Measurements from ENCODE around the gene IGFBP1. TPM values are rescaled to one million over a fixed set of nuclear protein-coding genes. Genes with fewer than 3 reads are reported as not detected.

IGFBP1 gene
- total and polyA plus RNA-seq, 8 donors, result 0.10 to 0.31 TPM; not detected in 6

DNA sequence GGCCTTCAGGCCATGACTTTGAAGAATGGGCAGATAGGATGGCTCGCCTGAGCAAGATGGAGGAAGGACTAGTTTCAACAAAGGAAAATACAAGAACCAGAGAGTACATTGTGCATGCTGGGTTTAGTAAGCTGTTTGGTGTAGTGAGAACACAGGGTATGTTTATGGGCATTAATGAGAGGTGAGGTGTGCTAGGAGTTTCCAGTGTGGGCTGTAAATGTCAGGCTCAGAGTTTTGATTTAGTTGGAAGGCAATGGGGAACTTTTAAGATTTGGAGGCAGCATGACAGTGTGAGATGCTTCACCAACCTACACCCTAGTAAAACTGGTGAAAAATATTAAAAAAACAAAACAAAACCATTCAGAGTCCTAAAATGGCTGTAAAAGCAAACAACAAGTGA lies 13.3 kb downstream of the IGFBP1 start:
- H3K4me3 ChIP-seq, result no peak overlapping the region
- no peaks in the 10 kb centered on the region for H3K27me3 ChIP-seq
- intact Hi-C loops (cut with DNase I), result no loop called here
- H3K36me3 ChIP-seq, result no peaks in the 10 kb centered on the region
- H3K27ac ChIP-seq, result no peak overlapping the region
- TF ChIP-seq, protein P1, sequence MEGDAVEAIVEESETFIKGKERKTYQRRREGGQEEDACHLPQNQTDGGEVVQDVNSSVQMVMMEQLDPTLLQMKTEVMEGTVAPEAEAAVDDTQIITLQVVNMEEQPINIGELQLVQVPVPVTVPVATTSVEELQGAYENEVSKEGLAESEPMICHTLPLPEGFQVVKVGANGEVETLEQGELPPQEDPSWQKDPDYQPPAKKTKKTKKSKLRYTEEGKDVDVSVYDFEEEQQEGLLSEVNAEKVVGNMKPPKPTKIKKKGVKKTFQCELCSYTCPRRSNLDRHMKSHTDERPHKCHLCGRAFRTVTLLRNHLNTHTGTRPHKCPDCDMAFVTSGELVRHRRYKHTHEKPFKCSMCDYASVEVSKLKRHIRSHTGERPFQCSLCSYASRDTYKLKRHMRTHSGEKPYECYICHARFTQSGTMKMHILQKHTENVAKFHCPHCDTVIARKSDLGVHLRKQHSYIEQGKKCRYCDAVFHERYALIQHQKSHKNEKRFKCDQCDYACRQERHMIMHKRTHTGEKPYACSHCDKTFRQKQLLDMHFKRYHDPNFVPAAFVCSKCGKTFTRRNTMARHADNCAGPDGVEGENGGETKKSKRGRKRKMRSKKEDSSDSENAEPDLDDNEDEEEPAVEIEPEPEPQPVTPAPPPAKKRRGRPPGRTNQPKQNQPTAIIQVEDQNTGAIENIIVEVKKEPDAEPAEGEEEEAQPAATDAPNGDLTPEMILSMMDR (IDR thresholded peaks at IDR 0.05), result no peak
- DNase-seq, result no peak
- H3K9me3 ChIP-seq, result peaks cover 0 to 3% of the 10 kb centered on the region in 2 donors
- ATAC-seq, result no peak
- no peaks in the 10 kb centered on the region for H3K4me1 ChIP-seq

DNA sequence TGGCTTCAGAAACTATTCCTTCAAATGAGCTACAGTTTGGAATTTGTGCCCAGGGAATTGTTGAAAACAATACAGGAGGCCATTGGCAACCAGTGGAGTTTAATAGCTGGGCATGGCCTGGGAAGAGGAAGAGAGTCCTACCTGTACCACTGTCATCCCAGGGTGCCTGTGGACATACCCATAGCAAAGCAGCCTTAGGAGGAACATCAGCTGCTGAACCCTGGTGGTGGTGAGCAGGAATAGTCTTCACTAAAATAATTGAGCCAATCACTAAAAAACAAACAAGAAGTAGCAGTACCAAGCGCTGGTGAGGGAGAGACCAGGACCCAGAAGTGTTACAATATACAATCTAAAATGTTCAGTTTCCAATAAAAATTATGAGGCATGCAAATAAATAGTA lies 14.5 kb downstream of the IGFBP1 start:
- ATAC-seq (no peak), DNase-seq (no peak)
- H3K4me1 ChIP-seq, result no peaks in the 10 kb centered on the region
- H3K4me3 ChIP-seq, result no peak overlapping the region
- intact Hi-C loops (cut with DNase I), result no loop called here
- TF ChIP-seq, protein P1 (IDR thresholded peaks at IDR 0.05), result no peak
- H3K27me3 ChIP-seq, result no peaks in the 10 kb centered on the region
- no peaks in the 10 kb centered on the region for H3K36me3 ChIP-seq
- no peak overlapping the region for H3K27ac ChIP-seq
- H3K9me3 ChIP-seq, result peaks cover 0 to 3% of the 10 kb centered on the region in 2 donors

DNA sequence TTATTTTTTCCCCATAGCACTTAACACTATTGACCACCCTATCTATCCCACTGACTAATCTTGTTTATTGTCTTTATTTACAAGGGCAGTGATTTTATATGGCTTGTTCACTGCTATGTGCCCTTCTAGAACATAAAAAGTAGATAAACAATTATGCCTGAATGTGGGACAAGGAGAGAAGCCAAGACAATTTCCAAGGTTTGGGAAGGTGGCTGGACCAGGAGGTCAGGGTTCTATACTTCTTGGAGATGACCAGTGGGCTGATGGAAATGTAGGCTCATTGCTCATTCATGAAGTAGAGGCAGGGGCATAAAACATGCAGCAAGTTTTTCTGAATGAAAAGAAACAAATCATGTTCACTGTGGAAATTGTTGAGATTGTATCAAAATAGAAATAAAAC lies 21.3 kb downstream of the IGFBP1 start:
- no peak overlapping the region for H3K4me3 ChIP-seq
- H3K4me1 ChIP-seq, result no peaks in the 10 kb centered on the region
- no peaks in the 10 kb centered on the region for H3K27me3 ChIP-seq
- H3K27ac ChIP-seq, result no peak overlapping the region
- TF ChIP-seq, protein P1 (IDR thresholded peaks at IDR 0.05), result no peak
- DNase-seq, result no peak
- ATAC-seq, result no peak
- intact Hi-C loops (cut with DNase I), result no loop called here
- H3K36me3 ChIP-seq, result no peaks in the 10 kb centered on the region
- no peaks in the 10 kb centered on the region for H3K9me3 ChIP-seq

DNA sequence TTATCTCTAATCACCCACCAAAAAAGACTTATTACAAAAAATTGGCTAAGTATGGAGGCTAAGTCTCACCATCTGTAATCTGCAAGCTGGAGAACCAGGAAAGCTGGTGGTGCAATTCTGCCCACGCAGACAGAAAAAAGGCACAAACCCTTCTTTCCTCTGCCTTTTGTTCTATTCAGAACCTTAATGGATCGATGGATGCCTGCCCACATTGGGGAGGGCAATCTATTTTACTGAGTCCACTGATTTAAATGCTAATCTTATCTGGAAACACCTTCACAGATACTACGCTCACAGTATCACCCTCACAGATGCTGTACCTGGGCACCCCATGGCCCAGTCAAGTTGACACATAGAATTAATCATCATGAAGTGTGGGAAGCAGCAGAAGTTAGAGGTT lies 22.6 kb downstream of the IGFBP1 start:
- Histone ChIP-seq H3K4me3 (no peak overlapping the region), H3K36me3 (no peaks in the 10 kb centered on the region), H3K4me1 (no peaks in the 10 kb centered on the region), H3K27ac (no peak overlapping the region), H3K27me3 (peaks cover 0 to 2% of the 10 kb centered on the region in 2 donors), H3K9me3 (no peaks in the 10 kb centered on the region)
- intact Hi-C loops (cut with DNase I), result loop anchor here in 1 of 2 donors (10.0 kb wide), 2 partner anchors 1174 to 1264 kb away; no protein-coding TSS in a partner anchor
- DNase-seq, result no peak
- ATAC-seq, result no peak
- TF ChIP-seq, protein P1 (IDR thresholded peaks at IDR 0.05), result no peak

DNA sequence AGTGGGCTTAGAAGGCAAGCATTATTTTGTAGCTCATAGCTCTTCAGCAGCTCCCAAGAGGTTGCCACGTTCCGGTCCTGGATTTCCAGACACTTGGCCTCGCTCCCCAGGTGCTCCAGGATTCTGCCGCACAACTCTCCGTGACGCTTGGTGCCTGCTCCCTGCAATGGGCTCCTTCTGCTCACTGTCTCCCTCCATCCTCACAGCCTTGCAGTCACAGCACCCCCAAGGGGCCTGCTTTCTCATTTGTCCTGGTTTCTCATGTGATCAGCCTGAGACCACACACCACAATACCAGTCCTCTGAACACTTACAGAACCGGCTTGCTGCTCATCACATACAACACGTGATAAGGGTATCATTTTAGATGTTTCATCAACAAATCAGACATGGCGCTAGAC lies 23.0 kb downstream of the IGFBP1 start:
- no peaks in the 10 kb centered on the region for H3K4me1 ChIP-seq
- no peak overlapping the region for H3K4me3 ChIP-seq
- DNase-seq, result no peak
- TF ChIP-seq, protein P1 (IDR thresholded peaks at IDR 0.05), result no peak
- intact Hi-C loops (cut with DNase I), result loop anchor here in 1 of 2 donors (10.0 kb wide), 2 partner anchors 1173 to 1263 kb away; no protein-coding TSS in a partner anchor
- ATAC-seq, result no peak
- no peak overlapping the region for H3K27ac ChIP-seq
- no peaks in the 10 kb centered on the region for H3K36me3 ChIP-seq
- no peaks in the 10 kb centered on the region for H3K9me3 ChIP-seq
- H3K27me3 ChIP-seq, result peaks cover 0 to 7% of the 10 kb centered on the region in 2 donors

Measured in left lung (tissue), 10 donors.